ENCODE measurements around the gene KIF13A. TPM values are rescaled to one million over a fixed set of nuclear protein-coding genes. Genes with fewer than 3 reads are reported as not detected.

The KIF13A gene
- total RNA-seq, 1 experiment from 2014 or later, result 49.3 TPM

GRCh38 chr6:17995414-17995813 lies 8.0 kb upstream of the KIF13A start:
- POLR2A ChIA-PET, result interaction anchor here (0.7 kb wide), 1 partner anchor 396 kb away, joined by 9 read pairs; no protein-coding TSS in a partner anchor
- TF ChIP-seq POLR2AphosphoS5 (IDR thresholded peaks at IDR 0.05; ENCODE audit: low read depth, low read length) (no peak), SIN3A (IDR thresholded peaks at IDR 0.05; ENCODE audit: borderline replicate concordance, insufficient read depth, low read depth, low read length) (no peak), REST (IDR thresholded peaks at IDR 0.05; ENCODE audit: insufficient read depth in 1 of 2, low read depth in 2 of 2, low read length in 1 of 2) (no peak), CTCF (IDR thresholded peaks at IDR 0.05) (no peak), TCF7L2 (IDR thresholded peaks at IDR 0.05; ENCODE audit: low read depth, low read length) (no peak)
- Histone ChIP-seq H3K27ac (ENCODE audit: low read length) (no peak overlapping the region), H3K36me3 (ENCODE audit: control insufficient read depth, insufficient read depth, low read length) (no peaks in the 10 kb centered on the region), H3K27me3 (ENCODE audit: control insufficient read depth, insufficient read depth, low read length) (no peaks in the 10 kb centered on the region), H3K4me3 (ENCODE audit: low read depth in 2 of 2, low read length in 2 of 2) (no peak overlapping the region), H3K4me1 (ENCODE audit: control insufficient read depth, insufficient read depth, low read length) (no peaks in the 10 kb centered on the region), H3K9me3 (ENCODE audit: control insufficient read depth, insufficient read depth, low read depth, low read length) (no peaks in the 10 kb centered on the region)
- CTCF ChIA-PET, result no interaction called here
- DNase-seq (ENCODE audit: low read depth, low spot score) (no peak), ATAC-seq (no peak)
- no TSS peak for BruUV-seq (replicated peaks)
- intact Hi-C loops (cut with micrococcal nuclease; ENCODE audit: unreplicated experiment) (no loop called here), in situ Hi-C loops (cut with HindIII; ENCODE audit: low pct_unique_long_range_greater_than_20kb, low sequenced_read_pairs) (no loop called here)

GRCh38 chr6:17994019-17994418 lies 6.6 kb upstream of the KIF13A start:
- Histone ChIP-seq H3K27ac (ENCODE audit: low read length) (no peak overlapping the region), H3K4me1 (ENCODE audit: control insufficient read depth, insufficient read depth, low read length) (no peaks in the 10 kb centered on the region), H3K4me3 (ENCODE audit: low read depth in 2 of 2, low read length in 2 of 2) (no peak overlapping the region), H3K9me3 (ENCODE audit: control insufficient read depth, insufficient read depth, low read depth, low read length) (no peaks in the 10 kb centered on the region), H3K36me3 (ENCODE audit: control insufficient read depth, insufficient read depth, low read length) (no peaks in the 10 kb centered on the region), H3K27me3 (ENCODE audit: control insufficient read depth, insufficient read depth, low read length) (no peaks in the 10 kb centered on the region)
- intact Hi-C loops (cut with micrococcal nuclease; ENCODE audit: unreplicated experiment) (no loop called here), in situ Hi-C loops (cut with HindIII; ENCODE audit: low pct_unique_long_range_greater_than_20kb, low sequenced_read_pairs) (no loop called here)
- ATAC-seq (no peak), DNase-seq (ENCODE audit: low read depth, low spot score) (no peak)
- no TSS peak for BruUV-seq (replicated peaks)
- ChIA-PET POLR2A (no interaction called here), CTCF (no interaction called here)
- TF ChIP-seq CTCF (IDR thresholded peaks at IDR 0.05) (no peak), TCF7L2 (IDR thresholded peaks at IDR 0.05; ENCODE audit: low read depth, low read length) (no peak), POLR2AphosphoS5 (IDR thresholded peaks at IDR 0.05; ENCODE audit: low read depth, low read length) (no peak)

All from Panc1 (cell line).